HG03064 (cell line): ENCODE measurements around the gene MIER2.

Source experiments
- ATAC-seq: cut with Tn5 transposase; IDR thresholded peaks from one replicate; pipeline ENCODE4 v1.9.1; 2021; ENCODE audit warnings: low read depth; ENCODE audit not compliant: unreplicated experiment

The MIER2 gene

DNA sequence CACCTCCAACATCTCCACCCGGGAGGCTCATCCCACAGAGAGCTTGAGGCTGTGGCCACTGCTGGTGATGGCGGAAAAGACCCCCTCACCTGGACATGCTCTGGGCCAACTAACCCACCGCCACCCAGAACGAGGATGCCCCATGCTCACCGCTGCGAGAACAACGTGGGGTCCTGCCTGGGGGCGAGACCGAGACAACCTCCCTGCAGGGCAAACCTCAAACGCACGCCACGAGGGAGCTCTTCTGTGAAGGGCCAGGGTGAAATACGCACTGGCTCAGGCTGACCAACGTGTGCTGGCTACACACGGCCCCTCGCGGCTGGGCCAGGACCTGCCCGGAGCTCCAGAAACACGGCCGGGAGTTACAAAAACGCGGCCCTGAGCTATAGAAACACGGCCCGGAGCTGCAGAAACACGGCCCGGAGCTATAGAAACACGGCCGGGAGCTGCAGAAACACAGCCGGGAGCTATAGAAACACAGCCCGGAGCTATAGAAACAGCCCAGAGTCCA lies 34.4 kb downstream of the MIER2 start:
- ATAC-seq: no peak

DNA sequence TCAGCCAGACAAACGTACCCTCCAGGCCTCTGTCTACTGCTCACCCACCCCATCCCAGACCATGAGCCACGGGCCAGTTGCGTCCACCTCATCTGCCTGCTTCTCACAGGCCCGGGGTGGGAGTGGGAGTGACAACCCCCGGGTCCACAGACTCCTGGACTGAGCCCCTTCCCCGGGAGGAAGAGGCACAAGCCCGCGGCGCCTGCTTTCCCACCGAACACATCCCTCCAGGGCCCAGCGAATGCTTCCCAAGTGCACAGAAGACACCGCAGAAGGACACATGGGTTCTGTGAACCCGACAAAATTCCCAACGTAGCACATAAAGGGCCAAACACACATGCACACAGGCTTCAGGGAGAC lies 35.4 kb downstream of the MIER2 start:
- ATAC-seq: no peak

DNA sequence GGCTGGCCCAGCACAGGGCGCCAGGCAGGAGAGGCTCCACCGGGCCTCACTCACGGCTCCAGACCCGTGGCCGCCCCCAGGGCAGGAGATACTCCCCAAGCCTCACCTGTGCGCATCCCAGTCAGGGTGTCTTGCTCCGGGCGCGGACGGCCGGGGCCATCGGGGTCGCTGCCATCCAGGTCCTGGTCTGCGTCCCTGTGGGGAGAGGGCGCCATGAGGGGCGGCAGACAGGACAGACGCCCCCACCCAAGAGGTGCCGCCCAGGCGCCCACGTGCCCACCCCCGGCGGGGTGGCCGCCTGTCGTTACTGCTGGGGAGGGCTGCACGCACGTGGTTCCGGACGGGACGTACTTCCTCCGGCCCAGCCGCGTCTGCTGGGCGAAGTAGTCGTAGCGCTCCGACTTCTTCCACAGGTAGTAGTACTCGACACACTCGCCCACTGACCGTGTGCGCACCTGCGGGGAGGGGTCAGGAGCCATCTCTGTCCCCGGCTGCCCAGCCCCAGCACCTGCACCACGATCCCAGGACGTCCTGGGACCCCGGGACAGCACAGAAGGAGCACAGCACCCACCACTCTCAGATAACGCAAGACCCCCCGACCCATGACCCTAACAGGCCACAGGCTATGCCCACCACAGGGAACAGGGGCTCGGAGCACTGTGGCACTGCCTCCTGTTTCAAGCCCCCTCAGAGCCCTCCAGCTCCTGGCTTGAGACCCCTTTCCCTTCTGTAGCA lies 36.0 kb downstream of the MIER2 start:
- no peak for ATAC-seq

DNA sequence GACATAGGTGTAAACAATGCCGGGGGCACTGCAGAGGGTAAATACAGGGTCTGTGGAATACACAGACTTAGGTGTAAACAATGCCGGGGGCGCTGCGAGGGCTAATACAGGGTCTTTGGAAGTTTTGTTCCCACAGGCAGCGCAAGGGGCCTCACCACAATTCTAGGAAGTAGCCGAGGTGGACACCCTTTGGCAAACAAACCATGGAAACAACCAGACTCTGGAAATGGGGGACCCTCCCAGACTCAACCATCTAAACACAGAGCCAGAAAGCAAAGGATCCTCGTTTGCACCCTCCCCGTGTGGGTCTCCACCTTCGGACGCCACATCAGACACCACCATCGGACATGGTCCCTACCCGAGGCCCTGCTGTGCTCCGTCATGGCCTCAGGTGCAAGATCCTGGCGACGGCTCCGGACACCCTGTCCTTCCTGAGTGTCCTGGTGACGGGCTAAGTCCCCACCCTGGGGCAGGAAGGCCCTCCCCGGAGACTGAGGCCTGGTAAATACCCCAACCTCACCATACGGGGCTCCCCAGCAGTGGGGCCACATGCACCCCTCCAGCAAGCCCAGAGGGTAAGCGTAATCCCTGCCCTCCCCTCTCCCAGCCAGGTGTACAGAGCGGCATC lies 36.7 kb downstream of the MIER2 start:
- ATAC-seq: no peak

DNA sequence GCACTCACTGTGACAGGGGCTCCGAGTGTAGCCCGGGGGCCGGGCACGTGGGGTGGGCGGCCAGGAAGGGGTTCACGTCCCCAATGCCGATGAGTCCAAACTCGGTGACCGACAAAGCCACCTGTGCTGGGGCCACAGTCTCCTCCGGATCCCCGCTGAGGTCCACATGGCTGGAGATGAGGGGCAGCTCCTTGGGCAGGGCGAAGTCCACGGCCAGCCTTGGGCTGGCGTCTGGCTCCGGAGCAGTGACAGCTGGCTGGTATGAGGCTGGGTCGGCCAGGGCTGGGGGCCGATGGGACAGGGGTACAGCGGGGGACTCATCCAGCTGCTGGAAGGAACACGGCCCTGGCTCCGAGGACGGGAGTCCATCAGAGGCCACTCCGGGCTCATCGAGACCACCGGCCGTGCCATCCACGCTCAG lies 37.5 kb downstream of the MIER2 start:
- no peak for ATAC-seq

DNA sequence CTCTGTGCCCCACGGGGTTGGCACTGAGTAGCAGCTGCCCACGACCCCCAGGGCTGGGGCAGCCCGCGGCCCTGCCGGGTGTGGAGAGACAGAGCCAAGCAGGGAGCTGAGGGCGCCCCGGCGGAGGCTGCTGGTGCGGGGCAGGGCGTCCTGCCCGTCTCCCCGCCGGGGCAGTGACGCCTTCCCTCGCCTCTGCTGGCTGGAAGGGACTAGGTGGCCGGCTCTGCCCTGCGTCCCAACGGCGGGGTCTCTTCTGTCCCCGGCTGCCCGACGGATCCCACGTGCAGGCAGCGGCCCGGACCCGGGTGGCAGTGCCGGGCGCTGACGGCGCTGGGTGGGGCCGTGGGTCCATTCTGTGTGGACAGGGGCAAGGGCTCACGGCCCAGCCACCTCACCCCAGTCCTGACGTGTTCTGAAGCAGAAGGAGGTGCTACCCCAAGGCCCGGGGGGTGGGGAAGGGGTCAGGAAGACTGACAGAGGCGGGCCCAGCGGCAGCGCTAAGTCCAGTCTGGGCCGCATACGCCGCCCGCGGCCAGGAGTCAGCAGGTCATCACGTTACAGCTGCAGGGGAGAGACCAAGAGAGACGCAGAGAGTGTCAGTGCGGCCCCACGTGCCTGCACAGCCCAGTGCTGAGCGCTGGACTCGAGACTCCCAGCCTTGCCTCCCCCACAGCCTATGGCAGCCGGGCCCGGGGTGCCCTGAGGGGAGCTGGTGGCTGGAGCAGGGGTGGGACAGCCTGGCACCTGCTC lies 38.3 kb downstream of the MIER2 start:
- no peak for ATAC-seq

DNA sequence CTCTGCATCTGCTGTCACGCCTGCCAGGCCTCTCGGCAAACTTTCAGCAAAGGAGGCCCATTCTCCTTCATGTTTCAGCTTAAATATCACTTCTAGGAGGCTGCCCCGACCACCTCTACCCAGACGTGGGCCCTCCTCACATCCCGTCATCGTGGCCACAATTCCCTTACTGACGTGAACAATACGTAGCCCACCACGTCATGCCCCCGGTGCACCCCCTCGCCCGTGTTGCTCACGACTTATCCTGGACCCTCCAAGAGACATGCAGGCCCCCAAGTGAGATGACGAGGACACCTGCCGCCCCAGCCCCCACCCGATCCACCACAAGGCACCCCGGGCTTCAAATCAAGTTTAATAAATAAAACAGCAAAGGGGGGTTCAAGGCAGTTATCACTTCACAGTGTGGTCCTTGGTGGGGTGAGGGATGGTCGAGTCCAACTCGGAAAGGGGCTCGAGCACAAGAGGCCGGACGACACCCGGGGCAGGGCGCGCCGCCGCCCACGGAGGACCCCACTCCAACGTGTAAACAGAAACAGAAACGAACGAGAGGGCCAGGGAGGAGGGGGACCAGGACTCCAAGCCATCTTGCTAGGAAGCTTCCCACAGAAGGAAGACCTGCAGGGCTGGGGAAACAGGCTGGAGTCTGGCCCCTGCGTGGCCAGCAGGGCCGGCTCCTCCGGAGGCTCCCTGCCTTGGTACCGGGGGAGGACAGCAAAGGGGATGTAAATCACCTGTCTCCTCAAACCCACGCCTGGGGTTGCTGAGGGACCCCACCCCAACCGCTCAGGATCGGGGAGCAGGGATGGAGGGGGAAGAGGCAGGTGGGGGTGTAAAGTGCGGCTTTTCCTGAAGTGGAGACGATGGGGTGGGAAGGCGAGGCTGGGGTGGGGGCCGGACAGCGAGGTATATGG lies 39.1 kb downstream of the MIER2 start:
- no peak for ATAC-seq

DNA sequence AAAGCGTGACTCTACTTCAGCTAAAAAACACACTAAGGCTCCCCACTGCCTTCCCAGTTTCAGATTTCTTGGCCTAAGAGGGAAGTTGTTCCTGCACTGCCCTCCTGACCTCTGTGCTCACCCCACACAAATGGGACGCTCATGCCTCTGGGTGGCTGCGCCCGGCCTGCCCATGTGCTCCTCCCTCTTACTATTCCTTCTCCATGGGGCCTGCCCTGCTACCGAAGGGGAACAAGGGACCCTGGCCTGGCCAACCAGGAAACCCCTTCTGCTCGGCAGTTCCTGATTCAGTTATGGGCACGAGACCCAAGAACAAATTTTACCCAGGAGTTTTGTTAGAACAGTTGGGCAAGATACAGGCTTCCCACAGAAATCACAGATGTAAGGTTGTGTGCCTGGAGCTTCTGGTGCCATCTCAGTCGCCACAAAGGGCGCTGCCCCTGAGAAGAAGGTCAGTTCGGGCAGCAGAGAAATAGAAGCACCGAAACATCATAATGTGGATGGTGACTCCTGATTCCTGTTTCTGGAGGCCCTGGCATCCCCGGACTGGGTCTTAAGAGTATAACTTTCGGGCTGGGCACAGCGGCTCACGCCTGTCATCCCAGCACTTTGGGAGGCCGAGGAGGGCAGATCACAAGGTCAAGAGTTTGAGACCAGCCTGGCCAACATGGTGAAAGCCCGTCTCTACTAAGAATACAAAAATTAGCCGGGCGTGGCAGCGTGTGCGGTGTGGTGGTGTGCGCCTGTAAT lies 47.9 kb downstream of the MIER2 start:
- no peak for ATAC-seq

DNA sequence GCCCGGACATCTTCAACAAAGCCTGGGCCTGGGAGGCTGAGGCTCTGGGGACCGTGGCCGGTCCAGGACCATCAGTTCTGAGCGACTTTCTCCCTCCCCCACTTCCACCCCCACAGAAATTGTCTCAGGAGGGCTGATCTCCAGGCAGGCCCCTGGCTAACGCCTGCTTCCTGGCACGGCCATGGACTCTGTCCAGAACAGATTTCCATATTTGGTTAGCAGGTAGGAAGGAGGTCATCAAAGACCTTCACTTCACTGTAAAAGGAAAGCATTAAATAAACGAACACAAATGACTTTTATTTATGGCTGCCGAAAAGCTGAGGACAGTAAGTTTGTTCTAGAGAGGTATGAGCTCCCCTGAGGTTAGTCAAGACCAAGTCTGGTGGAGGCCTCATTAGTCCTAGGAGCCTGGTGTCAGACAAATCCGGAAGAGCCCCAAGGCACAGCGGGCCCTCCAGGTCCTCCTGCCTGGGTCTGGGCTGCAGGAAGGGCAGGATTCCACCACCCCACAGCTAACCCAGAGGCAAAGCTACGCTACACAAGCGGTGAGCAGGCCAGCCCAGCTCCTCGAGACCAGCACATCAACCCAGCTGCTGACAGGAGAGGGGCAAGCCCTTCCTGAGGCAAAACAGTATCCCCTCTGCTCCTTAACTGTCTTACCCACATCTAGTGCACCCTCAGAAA lies 48.8 kb downstream of the MIER2 start:
- no peak for ATAC-seq

DNA sequence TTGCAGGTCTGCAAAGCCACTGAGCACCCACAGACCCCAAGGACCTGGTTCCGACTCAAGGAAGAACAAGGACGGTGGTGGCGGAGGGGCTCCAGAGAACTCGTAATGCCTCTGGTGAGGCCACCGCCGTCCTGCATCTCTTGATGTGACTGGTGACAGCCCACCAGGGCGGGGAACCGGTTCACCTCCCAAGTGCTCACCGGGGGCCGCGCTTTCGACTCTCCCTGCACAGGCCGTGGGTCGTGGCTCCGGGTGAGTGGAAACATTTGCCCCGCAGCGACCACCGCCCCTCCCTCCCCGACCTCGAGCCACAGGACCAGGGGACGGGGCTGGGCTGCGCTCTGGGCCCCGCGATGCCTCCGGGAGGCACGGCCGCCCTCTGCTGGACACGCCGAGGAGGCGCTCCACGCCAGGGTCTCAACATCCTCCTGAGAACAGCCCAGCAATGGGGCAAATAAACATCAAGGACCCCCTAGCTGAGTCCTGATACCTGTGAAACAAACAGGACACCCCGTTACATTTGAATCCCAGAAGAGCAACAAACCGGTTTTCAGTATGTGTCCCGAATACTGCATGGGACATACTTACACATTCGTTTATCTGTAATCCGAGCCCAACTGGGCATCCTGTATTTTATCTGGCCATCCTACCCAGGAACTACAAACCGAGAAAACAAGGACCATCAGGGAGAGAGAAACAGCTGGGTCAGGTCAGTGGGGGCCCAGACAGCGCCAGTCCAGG lies 49.5 kb downstream of the MIER2 start:
- no peak for ATAC-seq

DNA sequence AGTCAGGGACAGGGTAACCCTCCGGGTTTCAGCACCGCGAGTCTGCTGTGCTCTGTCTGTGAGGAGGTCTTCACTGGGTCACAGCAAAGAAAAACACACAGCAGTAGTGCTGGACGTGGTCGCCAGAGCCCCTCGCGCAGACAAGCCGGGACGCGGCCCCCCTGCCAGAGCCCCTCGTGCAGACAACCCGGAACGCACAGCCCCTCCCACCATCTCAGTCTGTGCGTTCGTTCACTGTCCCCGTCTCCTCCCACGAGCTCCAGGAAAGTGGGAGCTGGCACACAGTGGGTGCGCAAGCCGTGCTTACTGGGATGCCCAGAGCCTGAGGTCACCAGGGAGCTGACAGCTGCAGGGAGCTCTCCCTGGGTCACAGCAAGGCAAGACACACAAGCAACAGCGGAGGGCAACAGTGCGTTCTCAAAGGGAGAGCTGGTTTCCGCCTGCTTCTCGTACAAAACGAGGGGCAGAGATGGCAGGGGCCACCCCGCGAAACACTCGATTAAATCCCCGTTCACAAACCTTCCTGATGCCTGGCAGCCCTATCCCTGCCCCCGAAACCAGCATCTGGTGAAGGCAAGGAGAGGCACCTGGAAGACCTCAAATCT lies 50.2 kb downstream of the MIER2 start:
- ATAC-seq: no peak

DNA sequence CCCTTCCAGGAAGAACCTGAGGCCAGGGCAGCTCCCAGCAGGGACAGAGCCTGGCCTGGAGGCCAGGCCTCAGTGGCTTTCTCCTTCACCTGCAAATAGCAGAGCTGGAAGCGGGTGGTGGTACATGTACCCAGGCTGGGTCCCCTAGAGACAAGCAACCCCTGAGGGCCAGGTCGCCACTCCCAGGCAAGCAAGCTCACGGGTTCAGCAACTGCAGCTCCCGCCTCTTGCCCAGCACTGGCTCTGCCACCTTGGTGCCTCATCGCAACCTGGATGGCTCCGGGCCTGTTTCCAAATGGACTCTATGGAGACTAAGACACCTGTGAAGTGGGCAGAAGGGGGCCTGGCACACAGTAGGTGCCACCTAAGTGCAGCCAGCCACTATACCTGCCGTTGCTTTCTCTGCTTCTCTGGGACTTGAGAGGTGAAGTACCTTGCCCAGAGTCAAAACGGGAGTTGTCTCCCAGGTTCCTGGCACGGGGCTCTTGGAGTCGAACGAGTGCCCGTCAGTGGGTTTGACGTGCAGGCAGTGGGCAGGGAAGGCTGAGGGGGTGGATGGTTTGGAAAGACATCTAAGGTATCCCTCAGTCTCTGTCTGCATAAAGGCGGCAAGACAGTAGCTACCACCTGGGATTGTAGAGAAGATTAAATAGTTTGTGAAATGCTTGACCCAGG lies 51.0 kb downstream of the MIER2 start:
- no peak for ATAC-seq

DNA sequence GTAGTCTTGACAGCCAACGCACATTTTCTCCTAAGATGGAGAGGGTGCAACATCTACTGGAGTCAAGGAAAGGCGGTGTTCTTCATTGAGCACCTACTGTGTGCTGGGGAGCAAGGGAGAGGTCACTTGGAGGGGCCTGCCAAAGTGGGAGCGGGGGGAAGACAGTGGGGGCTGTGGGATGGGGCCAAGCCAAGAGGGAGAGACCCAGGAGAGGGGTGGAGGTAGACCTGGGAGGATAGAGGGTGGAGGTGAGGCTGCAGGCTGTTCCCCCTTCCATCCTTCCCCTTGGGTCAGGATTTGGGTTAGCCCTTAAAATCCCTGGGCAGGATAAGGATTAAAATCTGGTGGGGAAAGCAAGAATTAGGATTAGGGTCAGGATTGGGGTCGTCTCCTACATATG lies 51.6 kb downstream of the MIER2 start:
- no peak for ATAC-seq

DNA sequence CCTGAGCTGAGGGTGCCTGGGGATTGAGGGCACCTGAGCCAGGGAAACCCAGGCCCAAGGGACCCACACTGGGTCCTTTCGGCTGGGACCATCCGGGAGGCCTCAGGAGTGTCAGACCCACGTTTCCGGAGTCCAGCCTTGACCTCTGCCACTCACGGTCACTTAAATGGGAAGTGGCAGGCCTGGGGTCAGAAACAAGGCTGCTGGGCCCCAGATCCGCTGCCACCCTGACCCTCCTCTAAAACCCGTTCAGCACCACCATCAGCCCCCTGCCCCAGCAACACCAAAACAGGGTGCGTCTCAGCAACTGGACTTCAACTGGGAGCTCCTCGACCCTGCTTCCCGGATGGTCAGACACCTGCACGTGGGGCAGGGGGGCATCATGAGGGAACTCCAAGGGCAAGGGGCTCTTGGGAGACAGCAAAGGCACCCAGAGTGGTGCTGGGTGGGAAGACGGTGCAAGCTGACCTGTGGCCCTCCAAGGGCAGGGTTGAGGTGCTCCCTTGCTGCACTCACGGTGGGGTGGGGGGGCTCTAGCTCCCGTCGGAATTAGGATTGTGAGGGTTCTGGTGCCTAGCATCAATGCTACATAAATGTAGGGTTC lies 52.2 kb downstream of the MIER2 start:
- no peak for ATAC-seq

DNA sequence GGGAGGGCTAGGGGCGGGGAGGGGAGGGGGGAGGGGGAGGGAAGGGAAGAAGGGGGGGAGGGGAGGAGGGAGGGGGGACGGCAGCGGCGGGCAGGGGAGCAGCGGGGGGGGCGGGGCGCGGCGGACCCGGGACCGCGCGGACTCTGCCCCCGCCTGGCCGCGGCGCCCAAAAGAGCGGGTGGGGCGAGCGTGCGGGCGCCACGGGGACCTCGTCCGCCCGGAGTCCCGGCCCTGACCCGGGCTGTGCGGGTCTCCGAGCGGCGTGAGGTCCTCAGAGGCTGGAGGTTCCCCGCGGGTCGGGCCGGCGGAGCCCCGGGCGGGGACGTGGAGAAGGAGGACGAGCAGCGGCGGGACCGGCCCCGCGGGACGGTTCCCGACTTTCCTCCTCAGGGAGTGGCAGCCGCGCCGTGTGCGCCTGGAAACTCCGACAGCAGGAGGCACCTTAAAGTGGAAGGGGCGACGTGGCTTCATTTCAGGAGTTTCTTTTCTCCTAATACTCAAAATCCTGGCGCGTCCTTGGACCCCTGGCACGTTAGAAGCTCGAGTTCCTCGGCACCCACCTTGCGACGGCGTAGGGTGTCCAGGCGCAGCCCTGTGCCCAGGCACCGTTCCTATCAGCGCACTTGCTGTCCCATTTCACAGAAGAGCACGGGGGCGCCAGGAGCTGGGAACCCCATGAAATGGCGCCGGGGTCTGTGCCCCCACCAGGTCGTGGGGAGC lies 52.9 kb downstream of the MIER2 start:
- ATAC-seq: no peak

DNA sequence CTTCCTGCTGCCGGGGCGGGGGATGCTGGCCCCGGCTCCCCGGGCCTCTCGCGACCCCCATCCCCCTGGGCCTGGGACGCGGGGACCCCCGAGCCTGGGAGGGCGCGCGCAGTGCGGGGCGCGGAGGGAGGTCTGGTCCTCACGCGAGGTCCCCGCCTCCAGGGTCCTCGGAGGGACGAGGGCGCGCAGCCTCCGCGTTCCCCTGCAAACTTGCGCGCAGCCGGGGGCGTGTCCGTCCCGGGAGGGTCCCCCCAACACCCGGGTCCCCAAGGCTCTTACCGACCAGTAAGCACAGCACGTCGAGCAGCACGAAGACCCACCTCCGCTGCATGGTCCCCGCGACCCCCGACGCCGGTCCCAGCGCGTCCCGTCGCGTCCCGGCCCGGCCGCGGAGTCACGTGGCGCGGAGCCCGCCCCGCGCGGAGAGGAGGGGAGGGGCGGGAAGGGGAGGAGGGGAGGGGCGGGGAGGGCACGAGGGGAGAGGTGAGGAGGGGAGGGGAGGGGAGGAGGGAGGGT lies 53.5 kb downstream of the MIER2 start, which contains the start of gene PLPP2:
Gene PLPP2, minus strand, starts transcription at position 398 of the 516 bp plus-strand sequence. Its CDS starts 67 bp downstream, at position 331.
- no peak for ATAC-seq
